ENCODE measurements around the gene CC2D2B.
"Not testable (repeated sequence)": the region's sequence is repeated elsewhere in the genome, so short reads cannot be mapped to it uniquely, and the experiment has no call there.

CC2D2B gene

DNA sequence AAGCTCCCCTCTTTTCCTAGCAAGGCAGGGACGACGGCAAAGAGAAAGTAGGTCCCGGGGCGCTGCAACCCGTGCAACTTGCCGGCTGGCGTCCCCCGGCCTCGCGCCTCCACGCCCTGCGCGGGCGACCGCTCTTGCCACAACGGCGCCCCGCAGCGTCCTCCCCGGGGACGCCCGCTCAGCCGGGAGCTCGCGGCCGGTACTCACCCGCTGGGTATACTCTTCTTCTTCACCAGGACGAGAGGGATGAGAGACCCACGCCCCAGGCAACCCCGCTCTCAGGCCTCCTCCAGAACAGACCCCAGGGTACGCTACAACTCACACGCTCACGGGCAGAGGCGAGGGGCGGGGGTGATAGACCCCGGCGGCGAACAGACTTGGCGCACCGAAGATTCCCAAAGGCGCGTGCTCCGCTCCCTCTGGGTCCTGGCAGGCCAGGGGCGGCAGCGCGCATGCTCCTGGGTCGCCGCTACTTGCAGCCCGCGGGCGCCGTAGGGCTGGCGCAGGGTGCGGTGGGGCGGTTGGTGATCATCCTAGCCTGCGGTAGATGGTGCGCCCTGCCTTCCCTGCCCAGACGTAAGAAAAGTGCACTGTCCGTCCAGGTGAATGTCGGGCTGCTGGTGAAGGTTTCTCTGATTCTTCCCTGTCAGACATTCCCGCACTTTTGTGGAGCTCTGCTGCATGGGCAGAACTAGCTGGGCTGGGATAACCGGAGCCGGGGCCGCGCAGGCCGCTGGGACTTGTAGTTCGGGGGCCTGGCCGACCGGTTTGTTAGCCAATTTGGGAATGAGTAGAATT is at the start of gene CC2D2B:
Gene CC2D2B (plus strand): TSS at position 520 of the 798 bp plus-strand sequence. CDS start 3,349 bp downstream, outside the sequence.
- DNase-seq = peak; percentile 33

GRCh38 chr10:95860166-95860940 is 47.4 kb upstream of the CC2D2B start:
- DNase-seq = no peak

GRCh38 chr10:95861386-95861785 is 46.4 kb upstream of the CC2D2B start:
- DNase-seq = no peak

DNA sequence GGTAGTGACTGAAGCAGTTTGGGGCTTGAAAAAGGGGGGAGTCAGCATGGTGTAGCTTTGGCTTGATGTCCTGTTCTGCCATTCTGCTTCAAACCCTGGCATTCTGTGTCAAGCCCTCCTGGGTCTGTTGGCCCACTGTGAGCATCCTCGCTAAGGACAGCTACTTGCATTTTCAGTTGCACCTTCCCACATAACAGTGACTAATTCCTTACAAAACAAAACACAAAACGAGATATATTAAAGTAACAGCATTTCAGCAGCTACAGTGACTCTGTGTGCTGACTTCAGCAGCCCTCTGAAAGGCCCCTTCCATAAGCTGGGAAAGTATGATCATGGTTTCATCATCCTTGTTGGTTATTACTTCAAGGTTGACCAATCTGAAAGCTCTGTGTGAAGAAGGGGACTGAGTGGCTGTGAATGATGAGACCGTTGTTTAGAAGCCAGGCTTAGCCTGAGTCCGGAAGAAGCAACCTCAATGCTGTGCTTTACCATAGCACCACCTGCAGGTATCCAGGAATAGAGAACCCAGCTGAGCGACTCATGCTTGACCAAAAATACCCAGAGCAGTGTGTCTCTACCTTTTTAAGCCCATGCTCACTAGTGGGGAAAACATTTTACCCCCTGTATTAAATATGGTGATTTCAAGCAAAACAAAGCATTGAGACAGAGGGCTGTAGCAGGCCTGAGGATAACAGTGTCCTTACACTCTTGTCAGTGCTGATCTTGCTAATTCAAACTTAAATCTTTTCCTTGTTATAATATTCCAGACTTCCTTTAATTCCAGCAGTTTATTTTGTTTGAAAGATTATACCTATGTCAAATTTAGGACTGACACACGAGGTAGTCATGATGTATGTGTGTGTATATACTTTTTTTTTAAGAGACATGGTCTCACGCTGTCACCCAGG is 42.6 kb upstream of the CC2D2B start:
- DNase-seq = no peak

DNA sequence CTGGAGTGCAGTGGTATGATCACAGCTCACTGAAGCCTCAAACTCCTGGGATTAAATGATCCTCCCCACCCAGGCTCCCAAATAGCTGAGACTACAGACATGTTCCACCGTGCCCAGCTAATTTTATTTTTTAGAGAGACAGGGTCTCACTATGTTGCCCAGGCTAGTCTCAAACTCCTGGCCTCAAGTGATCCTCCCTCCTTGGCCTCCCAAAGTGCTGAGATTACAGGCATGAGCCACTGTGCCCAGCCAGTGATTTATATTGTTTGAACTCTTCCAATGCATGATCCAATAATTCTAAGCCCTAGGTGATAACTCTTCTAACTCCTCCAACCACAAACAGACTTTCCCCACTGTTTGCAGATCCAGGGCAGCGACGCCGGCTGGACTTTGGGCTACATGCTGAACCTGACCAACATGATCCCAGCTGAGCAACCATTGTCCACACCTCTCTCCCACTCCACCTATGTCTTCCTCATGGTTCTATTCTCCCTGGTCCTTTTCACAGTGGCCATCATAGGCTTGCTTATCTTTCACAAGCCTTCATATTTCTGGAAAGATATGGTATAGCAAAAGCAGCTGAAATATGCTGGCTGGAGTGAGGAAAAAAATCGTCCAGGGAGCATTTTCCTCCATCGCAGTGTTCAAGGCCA is 41.8 kb upstream of the CC2D2B start:
- DNase-seq = no peak

DNA sequence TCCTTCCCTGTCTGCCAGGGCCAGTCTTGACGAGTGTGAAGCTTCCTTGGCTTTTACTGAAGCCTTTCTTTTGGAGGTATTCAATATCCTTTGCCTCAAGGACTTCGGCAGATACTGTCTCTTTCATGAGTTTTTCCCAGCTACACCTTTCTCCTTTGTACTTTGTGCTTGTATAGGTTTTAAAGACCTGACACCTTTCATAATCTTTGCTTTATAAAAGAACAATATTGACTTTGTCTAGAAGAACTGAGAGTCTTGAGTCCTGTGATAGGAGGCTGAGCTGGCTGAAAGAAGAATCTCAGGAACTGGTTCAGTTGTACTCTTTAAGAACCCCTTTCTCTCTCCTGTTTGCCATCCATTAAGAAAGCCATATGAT is 41.3 kb upstream of the CC2D2B start:
- DNase-seq = no peak

GRCh38 chr10:95867866-95868265 is 39.9 kb upstream of the CC2D2B start:
- no peak for DNase-seq

DNA sequence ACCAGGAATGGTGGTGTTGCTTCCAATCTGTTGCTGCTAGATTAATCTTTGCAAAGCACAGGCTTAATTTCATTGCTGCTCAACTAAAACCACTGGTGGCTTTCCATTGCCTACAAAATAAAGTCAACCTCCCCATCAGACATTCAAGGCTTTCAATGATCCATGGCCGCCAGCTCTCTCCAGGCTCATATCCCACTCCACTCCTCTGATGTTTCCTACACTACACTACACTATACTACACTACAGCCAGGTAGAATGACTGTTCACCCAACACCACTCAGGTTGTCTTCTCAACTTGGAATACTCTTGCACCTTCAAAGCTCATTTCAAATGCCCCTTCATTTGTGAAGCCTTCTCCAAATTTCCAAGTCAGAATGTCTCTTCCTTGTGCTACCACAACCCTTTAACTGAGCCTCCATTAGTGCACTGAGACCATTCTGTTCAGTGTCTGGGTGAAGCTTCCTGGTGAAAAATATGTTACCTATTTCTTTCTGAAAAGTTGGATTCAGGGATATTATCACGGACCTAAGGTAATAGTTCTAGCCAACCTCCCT is 35.5 kb upstream of the CC2D2B start:
- no peak for DNase-seq

GRCh38 chr10:95873139-95873538 is 34.6 kb upstream of the CC2D2B start:
- no peak for DNase-seq

- no peak for DNase-seq
These were observed 34.1 kb upstream of the CC2D2B start for GRCh38 chr10:95873651-95874050.

DNA sequence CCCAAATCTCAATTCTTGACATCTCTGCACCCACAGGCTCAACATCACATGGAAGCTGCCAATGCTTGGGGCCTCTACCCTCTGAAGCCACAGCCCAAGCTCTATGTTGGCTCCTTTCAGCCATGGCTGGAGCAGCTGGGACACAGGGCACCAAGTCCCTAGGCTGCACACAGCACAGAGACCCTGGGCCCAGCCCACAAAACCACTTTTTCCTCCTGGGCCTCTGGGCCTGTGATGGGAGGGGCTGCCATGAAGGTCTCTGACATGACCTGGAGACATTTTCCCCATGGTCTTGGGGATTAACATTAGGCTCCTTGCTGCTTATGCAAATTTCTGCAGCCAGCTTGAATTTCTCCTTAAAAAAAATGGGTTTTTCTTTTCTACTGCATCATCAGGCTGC is 33.0 kb upstream of the CC2D2B start:
- DNase-seq = not testable (repeated sequence)

DNA sequence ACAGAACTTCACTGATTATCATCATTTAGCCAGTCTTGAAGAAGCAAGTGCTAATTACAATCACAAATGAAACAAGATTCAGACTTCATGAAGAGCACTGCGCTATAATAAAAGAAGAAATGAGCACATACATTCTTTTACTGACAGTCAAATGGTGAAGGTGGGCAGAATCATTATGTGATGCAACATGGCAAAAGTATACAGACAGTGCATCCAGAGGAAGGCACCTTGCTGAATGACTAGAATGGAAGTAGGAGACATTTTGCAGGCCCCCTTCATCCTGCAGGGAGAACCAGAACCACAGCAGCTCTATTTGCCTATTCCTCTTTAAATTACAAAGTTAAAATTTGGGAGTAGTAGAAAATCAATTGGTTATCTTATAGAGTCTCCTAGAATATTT is 31.0 kb upstream of the CC2D2B start:
- no peak for DNase-seq

DNA sequence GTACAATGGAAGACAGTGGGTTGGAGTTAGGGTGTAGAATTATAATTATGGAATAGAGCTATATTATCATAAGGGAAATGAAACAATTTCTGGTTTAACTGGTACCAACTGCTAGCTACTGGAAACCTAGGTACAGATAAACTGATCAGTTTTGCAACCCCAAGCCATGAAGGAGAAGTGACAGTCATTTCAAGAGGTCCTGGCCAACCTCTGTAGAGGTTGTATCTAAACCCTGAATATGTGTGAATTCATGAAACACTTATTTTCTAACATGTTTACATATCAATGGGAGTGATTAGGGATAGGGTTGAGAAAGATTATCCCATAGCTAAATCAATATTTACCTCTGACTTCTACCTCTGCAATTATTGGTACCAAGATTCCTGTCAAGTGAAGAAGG is 29.9 kb upstream of the CC2D2B start:
- DNase-seq = no peak

GRCh38 chr10:95880704-95881103 is 27.1 kb upstream of the CC2D2B start:
- no peak for DNase-seq

GRCh38 chr10:95881316-95881715 is 26.5 kb upstream of the CC2D2B start:
- no peak for DNase-seq

GRCh38 chr10:95889830-95890229 is 17.9 kb upstream of the CC2D2B start:
- no peak for DNase-seq

GRCh38 chr10:95896071-95896850 is 11.5 kb upstream of the CC2D2B start:
- no peak for DNase-seq

- not testable (repeated sequence) for DNase-seq
These were observed 1.7 kb upstream of the CC2D2B start for GRCh38 chr10:95905897-95906580.

GRCh38 chr10:95906677-95907455 is 909 bp upstream of the CC2D2B start:
- DNase-seq = no peak

DNA sequence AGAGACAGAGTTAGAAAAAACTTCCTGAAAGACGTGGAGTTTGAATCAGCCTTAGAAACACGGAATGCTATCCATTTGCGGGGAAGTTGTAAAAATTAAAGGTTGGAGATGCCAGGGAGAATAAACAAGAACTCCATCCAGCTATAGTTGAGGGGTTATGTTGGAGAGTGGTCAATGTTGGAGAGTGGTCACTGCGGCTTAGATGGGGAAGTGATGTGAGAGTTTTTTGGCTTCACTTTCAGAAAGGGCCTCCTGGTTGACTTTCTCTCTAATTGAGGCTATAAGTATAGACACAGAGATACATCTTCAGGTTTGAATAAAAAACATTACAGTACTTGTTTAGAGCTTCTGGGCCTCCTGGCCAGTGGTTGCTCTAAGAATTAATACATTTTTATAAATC is 675 bp downstream of the CC2D2B start:
- DNase-seq = no peak

Measured in NCI-H1417 treated with DMSO at 0.1 percent for 48 hours (cell line).